PC-3 (cell line): Measurements from ENCODE around the gene EIF2B4.

ENCODE experiments used
- EZH2 ChIP-seq: fragments of 300-600 bp; sonication (generic); IDR thresholded peaks from one replicate; pipeline ENCODE4 v1.6.1; 2017; ENCODE audit warnings: antibody characterized with exemption, mild to moderate bottlenecking, low read length; ENCODE audit not compliant: unreplicated experiment
- EZH2phosphoT487 ChIP-seq: fragments of 300-600 bp; sonication (generic); IDR thresholded peaks from 2 replicates; pipeline ENCODE4 v1.6.1; 2018; ENCODE audit warnings: mild to moderate bottlenecking, antibody characterized with exemption, low read length, borderline replicate concordance
- TF ChIP-seq, protein P1 (sequence below): fragments of 300-600 bp; sonication (generic); conservative IDR thresholded peaks from 2 replicates; pipeline ENCODE4 v1.5.1; 2017; ENCODE audit warnings: antibody characterized with exemption, low read depth, mild to moderate bottlenecking, low read length

DNA sequence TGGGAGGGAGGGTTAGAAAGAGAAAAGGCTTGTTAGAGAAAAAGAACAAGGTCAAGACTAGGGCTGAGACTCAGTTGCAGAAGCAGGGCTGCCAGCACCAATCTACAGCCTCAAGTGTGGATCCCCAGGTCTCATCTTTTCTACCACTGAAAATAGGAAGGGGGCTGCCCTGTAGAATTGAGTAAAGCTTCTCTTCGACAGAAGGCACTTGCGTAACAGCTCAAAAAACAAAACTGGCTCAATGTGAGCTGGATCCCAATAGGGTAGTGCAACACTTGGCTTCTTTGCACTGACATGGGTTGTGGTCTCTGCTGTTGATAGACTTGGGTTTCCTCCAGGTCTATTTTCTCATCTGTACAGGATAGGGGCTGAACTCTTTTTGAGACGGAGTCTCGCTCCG, 45.4 kb downstream of the EIF2B4 start:
- TF ChIP-seq EZH2phosphoT487 (no peak), EZH2 (no peak)
- TF ChIP-seq, protein P1, sequence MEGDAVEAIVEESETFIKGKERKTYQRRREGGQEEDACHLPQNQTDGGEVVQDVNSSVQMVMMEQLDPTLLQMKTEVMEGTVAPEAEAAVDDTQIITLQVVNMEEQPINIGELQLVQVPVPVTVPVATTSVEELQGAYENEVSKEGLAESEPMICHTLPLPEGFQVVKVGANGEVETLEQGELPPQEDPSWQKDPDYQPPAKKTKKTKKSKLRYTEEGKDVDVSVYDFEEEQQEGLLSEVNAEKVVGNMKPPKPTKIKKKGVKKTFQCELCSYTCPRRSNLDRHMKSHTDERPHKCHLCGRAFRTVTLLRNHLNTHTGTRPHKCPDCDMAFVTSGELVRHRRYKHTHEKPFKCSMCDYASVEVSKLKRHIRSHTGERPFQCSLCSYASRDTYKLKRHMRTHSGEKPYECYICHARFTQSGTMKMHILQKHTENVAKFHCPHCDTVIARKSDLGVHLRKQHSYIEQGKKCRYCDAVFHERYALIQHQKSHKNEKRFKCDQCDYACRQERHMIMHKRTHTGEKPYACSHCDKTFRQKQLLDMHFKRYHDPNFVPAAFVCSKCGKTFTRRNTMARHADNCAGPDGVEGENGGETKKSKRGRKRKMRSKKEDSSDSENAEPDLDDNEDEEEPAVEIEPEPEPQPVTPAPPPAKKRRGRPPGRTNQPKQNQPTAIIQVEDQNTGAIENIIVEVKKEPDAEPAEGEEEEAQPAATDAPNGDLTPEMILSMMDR: no peak
